AG04449 (cell line): ENCODE results near the gene ZNF436.
"Not testable (repeated sequence)": the region's sequence is repeated elsewhere in the genome, so short reads cannot be mapped to it uniquely, and the experiment has no call there.

Experiments
- CTCF ChIA-PET: fragments of 350-600 bp; formaldehyde crosslinking; extraction: SDS; loops from one replicate; lab custom pipeline; 2021; ENCODE audit warnings: antibody characterized with exemption; lab: Yijun Ruan, JAX
- POLR2A ChIA-PET: fragments of 400-600, 350-600 bp; formaldehyde crosslinking; extraction: SDS; loops from one replicate; lab custom pipeline; 2020; ENCODE audit warnings: antibody characterized with exemption, inconsistent platforms; lab: Yijun Ruan, JAX
- DNase-seq: peaks from one replicate; pipeline ENCODE4 v3.0.0-alpha.2; 2010; ENCODE audit warnings: low read depth, low spot score
- H3K4me3 ChIP-seq: 2 replicates; pipeline ENCODE4 v1.5.1; 2011; ENCODE audit warnings: low read depth, mild to moderate bottlenecking, control low read depth, low read length
- TF ChIP-seq, protein P1 (sequence below): IDR thresholded peaks from one replicate; pipeline ENCODE4 v1.5.1; 2011; ENCODE audit warnings: mild to moderate bottlenecking, moderate library complexity, low read length, control low read depth, inconsistent platforms; ENCODE audit not compliant: insufficient read depth; ENCODE audit errors: missing control alignments

The ZNF436 gene

DNA sequence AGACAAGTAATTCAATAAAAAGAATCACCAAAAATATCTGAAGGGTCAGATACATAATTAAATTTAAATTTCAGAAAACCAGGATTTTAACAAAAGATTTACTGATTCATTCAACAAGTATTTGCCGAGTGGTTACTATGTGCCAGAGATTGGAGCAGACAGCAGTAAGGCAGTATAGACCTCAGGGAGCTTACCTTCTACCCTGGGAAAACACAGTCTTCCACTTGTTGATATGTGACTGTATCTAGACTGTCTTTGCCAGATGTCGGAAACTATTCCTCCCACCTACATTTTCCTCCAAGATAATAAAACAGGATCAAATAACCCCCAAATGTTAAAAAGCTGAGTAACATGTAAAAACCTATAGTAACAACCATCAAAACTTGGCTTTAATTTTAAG is 31.8 kb downstream of the ZNF436 start:
- TF ChIP-seq, protein P1, sequence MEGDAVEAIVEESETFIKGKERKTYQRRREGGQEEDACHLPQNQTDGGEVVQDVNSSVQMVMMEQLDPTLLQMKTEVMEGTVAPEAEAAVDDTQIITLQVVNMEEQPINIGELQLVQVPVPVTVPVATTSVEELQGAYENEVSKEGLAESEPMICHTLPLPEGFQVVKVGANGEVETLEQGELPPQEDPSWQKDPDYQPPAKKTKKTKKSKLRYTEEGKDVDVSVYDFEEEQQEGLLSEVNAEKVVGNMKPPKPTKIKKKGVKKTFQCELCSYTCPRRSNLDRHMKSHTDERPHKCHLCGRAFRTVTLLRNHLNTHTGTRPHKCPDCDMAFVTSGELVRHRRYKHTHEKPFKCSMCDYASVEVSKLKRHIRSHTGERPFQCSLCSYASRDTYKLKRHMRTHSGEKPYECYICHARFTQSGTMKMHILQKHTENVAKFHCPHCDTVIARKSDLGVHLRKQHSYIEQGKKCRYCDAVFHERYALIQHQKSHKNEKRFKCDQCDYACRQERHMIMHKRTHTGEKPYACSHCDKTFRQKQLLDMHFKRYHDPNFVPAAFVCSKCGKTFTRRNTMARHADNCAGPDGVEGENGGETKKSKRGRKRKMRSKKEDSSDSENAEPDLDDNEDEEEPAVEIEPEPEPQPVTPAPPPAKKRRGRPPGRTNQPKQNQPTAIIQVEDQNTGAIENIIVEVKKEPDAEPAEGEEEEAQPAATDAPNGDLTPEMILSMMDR, result no peak
- ChIA-PET CTCF (interaction anchor here (0.9 to 1.4 kb wide), 3 partner anchors 8 to 65 kb away, joined by 3 read pairs; no protein-coding TSS in a partner anchor), POLR2A (no interaction called here)
- no peak overlapping the region for H3K4me3 ChIP-seq
- no peak for DNase-seq

DNA sequence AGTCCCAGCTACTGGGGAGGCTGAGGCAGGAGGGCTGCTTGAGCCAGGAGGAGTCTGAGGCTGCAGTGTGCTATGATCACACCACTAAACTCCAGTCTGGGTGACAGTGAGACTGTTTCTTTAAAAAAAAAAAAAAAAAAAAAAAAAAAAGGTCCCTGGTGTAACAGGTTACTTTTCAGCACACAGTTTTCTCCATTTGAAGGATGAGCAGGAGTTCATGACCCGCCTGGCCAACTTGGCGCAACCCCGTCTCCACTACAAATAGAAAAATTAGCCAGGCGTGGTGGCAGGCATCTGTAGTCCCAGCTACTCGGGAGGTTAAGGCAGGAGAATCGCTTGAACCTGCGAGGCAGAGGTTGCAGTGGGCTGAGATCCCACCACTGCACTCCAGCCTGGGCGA is 37.9 kb downstream of the ZNF436 start:
- TF ChIP-seq, protein P1, result no peak
- H3K4me3 ChIP-seq, result no peak overlapping the region
- no peak for DNase-seq
- CTCF ChIA-PET, result no interaction called here
- POLR2A ChIA-PET, result no interaction called here

DNA sequence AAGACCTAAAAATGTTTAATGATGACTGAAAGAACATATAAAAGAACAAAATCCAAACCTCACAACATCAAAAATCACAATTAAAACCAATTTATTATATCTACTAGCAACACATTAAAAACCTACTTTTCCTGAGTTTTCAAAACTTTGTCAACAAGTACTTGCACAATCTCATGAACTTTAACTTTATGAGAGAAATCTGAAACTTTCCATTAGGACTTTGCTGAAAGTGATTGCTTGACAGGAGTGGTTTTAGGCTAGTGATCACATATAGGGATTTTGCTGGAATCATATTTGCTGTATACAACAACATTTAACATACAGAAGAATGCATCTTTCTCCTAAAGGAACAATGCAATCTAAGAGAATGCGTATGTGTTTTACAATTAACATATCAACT is 38.8 kb downstream of the ZNF436 start:
- TF ChIP-seq, protein P1, result no peak
- CTCF ChIA-PET, result interaction anchor here (0.8 kb wide), 1 partner anchor 73 kb away, joined by 3 read pairs; no protein-coding TSS in a partner anchor
- no peak for DNase-seq
- H3K4me3 ChIP-seq, result no peak overlapping the region
- POLR2A ChIA-PET, result no interaction called here

DNA sequence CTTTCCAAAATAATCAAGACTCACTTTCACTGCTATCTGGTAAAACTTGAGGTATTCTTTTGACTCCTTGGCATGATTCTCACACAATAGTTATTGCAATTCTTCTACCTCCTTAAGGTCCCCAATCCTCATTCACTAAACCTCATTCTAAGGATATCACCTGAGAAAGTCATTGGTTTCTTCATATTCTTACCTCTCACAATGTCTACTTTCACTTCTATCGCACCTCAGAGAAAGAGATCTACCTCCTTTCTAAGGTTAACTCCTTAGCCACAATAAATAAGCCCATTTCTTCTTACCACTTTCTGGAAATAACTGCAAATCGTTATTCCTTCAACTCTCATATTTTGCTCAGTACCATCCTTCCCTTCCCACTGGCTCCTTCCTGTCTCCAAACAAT is 44.2 kb downstream of the ZNF436 start:
- TF ChIP-seq, protein P1, result no peak
- POLR2A ChIA-PET, result no interaction called here
- H3K4me3 ChIP-seq, result no peak overlapping the region
- no peak for DNase-seq
- CTCF ChIA-PET, result no interaction called here

DNA sequence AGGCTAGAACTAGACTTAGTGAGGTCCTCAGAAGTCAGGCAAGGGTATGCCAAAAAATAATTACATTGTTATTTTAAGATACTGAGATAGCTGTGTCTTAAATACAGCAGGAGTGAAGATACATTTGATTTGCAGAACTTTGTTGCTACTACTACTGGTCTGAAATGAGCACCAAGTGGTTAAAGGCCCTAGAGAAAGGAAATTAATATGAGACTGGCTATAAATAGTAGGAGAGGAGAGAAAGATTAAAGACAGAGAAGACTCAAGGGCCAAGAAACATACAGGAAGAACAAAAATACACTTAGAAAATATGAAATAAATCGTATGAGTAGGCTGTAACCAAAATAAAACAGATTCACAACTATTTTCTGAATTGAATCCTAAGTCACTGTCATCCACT is 46.9 kb downstream of the ZNF436 start:
- ChIA-PET CTCF (interaction anchor here (1.0 to 2.3 kb wide), 2 partner anchors 81 to 208 kb away, joined by 3 to 10 read pairs; partner anchors contain the start of gene E2F2), POLR2A (no interaction called here)
- TF ChIP-seq, protein P1, result no peak
- no peak overlapping the region for H3K4me3 ChIP-seq
- no peak for DNase-seq

DNA sequence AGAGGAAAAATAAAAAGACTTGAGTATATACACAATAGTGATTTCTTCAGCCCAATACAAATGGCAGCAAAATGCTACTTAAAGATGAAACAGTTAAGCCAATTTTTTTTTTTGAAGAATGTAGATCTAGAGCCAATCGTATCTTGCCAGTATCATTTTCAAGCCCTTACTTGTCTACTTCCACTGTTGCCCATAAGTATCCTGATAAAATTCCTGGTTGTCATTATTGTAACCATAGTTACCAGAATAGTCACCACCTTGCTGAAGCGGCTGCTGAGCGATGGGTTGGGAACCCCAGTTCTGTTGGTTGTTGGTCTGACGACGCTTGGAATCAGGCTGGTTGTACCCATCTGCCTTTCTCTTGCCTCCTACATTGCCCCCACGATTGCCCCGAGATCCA is 59.4 kb downstream of the ZNF436 start:
- CTCF ChIA-PET, DNase-seq, POLR2A ChIA-PET, H3K4me3 ChIP-seq: not testable (repeated sequence)
